Mucosa of rectum (tissue), 2 donors: ENCODE measurements around the gene RGS17.
"Not testable (repeated sequence)": the region's sequence is repeated elsewhere in the genome, so short reads cannot be mapped to it uniquely, and the experiment has no call there.

ENCODE experiments used
- H3K27ac ChIP-seq, 2 donors: one replicate each; pipeline ENCODE4 v1.7.0; 2013; ENCODE audit warnings: inconsistent platforms in 2 of 2, low read depth in 2 of 2, low read length in 2 of 2
- H3K27me3 ChIP-seq, 2 donors: one replicate each; pipeline ENCODE4 v1.7.0; 2013; ENCODE audit warnings: low read length in 2 of 2; ENCODE audit not compliant: control insufficient read depth in 2 of 2, insufficient read depth in 2 of 2
- H3K36me3 ChIP-seq, 2 donors: one replicate each; pipeline ENCODE4 v1.7.0; 2013; ENCODE audit warnings: low read length in 2 of 2; ENCODE audit not compliant: control insufficient read depth in 2 of 2, insufficient read depth in 2 of 2
- H3K4me1 ChIP-seq, 2 donors: one replicate each; pipeline ENCODE4 v1.7.0; 2013; ENCODE audit warnings: low read length in 2 of 2, mild to moderate bottlenecking in 1 of 2; ENCODE audit not compliant: control insufficient read depth in 2 of 2, insufficient read depth in 2 of 2
- H3K4me3 ChIP-seq, 2 donors: one replicate each; pipeline ENCODE4 v1.7.0; 2013; ENCODE audit warnings: low read length in 2 of 2
- H3K9ac ChIP-seq, 2 donors: one replicate each; pipeline ENCODE4 v1.7.0; 2013; ENCODE audit warnings: low read length in 2 of 2, low read depth in 1 of 2, mild to moderate bottlenecking in 1 of 2
- H3K9me3 ChIP-seq, 2 donors: one replicate each; pipeline ENCODE4 v1.7.0; 2013; ENCODE audit warnings: low read length in 2 of 2; ENCODE audit not compliant: control insufficient read depth in 2 of 2
- donor health status: healthy.
- donor health status: Normal muscosa, but diverticular disease.

Gene RGS17

DNA sequence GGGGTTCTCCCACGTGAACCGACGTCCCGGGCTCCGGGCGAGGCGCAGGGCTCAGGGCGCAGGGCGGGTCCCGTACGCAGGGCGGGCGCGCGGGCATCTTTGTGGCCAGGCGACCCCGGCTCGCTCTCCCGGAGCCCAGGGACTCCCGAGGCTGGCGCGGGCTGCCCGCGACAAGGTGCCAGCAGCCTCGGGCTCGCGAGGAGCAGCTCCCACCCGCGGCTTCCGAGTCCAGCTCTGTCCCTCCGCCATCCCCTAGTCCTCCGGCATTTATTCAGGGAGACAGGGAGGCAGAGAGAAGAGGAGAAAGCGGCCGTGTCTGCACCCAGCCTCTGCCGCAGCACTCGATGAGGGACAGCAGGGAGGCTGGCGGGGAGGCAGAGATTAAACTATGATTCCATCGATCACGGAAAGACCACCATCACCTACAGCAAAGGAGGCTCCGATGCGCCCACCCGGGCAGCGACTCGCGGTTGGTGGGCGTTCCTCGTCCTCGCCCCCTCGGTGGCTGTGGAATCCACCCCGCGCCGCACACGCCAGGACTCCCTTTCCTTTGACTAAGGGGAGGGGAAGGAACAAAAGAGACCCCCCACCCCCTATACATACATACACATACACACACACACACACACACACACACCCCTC, 1.1 kb downstream of the RGS17 start:
- H3K9me3 ChIP-seq = no peaks in the 10 kb centered on the region
- H3K36me3 ChIP-seq = no peaks in the 10 kb centered on the region
- H3K4me1 ChIP-seq = peaks cover 0 to 13% of the 10 kb centered on the region in 2 donors
- no peak overlapping the region for H3K27ac ChIP-seq
- peaks cover 30 to 31% of the 10 kb centered on the region in 2 donors for H3K27me3 ChIP-seq
- H3K9ac ChIP-seq = peak overlapping the region in 1 of 2 donors; percentile 36
- peak overlapping the region; percentile 38 to 63 for H3K4me3 ChIP-seq

DNA sequence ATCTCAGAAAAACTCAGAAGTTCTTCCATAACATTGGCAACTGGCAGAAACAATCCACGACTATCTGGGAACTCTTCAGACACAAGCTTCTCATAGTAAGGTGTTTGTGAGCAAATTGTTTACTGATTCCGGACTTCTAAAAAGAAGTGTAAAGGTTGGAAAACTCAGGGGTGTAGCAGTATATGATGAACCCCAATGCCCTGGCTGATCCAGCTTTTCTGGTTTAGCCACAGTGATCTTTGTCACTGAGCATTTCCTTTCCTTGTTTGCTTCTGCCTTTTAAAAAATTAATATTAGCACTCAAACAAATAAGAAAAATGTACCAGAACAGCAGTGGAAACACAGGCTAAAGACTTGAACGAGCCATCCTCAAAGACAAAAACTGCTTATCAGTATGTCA, 4.9 kb downstream of the RGS17 start:
- no peak overlapping the region for H3K27ac ChIP-seq
- H3K36me3 ChIP-seq = no peaks in the 10 kb centered on the region
- H3K4me1 ChIP-seq = peaks cover 3 to 14% of the 10 kb centered on the region in 2 donors
- no peak overlapping the region for H3K4me3 ChIP-seq
- no peak overlapping the region for H3K9ac ChIP-seq
- no peaks in the 10 kb centered on the region for H3K9me3 ChIP-seq
- H3K27me3 ChIP-seq = peaks cover 30 to 31% of the 10 kb centered on the region in 2 donors

DNA sequence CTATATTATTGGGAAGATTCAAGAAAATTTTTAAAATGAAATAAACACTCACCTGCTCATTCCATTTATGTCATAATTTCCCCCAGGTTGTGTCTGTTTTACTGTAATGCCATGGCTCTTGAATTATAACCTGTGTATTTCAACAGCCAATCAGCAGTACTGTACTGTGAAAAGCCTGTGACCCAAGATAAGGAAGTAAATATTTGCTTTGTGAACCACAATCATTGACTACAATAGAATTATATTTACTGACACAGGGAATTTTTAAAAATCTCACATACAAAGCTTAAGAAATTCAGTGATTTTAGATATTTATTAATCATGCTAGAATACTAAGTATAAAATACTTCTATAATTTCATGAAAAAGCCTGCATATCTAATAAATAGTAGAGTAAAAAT, 6.0 kb downstream of the RGS17 start:
- no peaks in the 10 kb centered on the region for H3K36me3 ChIP-seq
- no peak overlapping the region for H3K27ac ChIP-seq
- H3K4me3 ChIP-seq = no peak overlapping the region
- peaks cover 3 to 9% of the 10 kb centered on the region in 2 donors for H3K4me1 ChIP-seq
- no peaks in the 10 kb centered on the region for H3K9me3 ChIP-seq
- H3K27me3 ChIP-seq = peaks cover 24 to 26% of the 10 kb centered on the region in 2 donors
- H3K9ac ChIP-seq = no peak overlapping the region

DNA sequence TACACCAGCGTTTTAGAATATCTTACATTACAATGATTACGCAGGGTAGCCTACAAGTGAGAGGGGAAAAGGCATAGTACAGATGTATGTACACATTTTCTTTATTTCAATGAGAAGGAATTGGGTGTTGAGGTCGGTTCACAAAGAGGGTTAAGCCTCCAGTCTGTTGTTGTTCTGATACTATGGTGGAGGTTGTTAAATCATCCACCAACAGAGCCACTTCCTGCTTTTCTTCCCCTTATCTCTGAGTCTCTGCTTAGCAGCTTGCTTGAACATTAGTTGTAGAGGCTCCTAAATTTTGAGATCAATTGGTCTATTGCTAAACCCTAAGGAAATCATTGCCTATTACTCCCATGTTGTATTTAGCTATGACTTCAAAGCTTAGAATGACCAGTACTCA, 7.3 kb downstream of the RGS17 start:
- no peak overlapping the region for H3K4me3 ChIP-seq
- no peak overlapping the region for H3K27ac ChIP-seq

GRCh38 chr6:153121311-153121710, 9.8 kb downstream of the RGS17 start:
- Histone ChIP-seq H3K27me3 (no peaks in the 10 kb centered on the region), H3K9ac (no peak overlapping the region), H3K27ac (no peak overlapping the region), H3K4me3 (no peak overlapping the region), H3K36me3 (no peaks in the 10 kb centered on the region), H3K4me1 (peaks cover 3 to 4% of the 10 kb centered on the region in 2 donors), H3K9me3 (no peaks in the 10 kb centered on the region)

More for the DNA sequence above, 7.3 kb downstream of the RGS17 start:
- peaks cover 12 to 16% of the 10 kb centered on the region in 2 donors for H3K27me3 ChIP-seq
- H3K4me1 ChIP-seq = peaks cover 3 to 4% of the 10 kb centered on the region in 2 donors
- H3K36me3 ChIP-seq = no peaks in the 10 kb centered on the region
- no peaks in the 10 kb centered on the region for H3K9me3 ChIP-seq
- no peak overlapping the region for H3K9ac ChIP-seq

- Histone ChIP-seq H3K27me3 (no peaks in the 10 kb centered on the region), H3K9me3 (no peaks in the 10 kb centered on the region), H3K4me3 (no peak overlapping the region), H3K4me1 (no peaks in the 10 kb centered on the region), H3K36me3 (no peaks in the 10 kb centered on the region), H3K27ac (no peak overlapping the region), H3K9ac (no peak overlapping the region)
Observed at GRCh38 chr6:153117986-153118879, 12.8 kb downstream of the RGS17 start.

DNA sequence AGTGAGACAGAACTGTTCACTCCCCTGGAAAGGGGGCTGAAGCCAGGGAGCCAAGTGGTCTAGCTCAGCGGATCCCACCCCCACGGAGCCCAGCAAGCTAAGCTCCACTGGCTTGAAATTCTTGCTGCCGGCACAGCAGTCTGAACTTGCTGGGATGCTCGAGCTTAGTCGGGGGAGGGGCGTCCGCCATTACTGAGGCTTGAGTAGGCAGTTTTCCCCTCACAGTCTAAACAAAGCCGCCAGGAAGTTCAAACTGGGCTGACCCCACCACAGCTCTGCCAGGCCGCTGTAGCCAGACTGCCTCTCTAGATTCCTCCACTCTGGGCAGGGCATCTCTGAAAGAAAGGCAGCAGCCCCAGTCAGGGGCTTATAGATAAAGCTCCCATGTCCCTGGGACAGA, 20.0 kb downstream of the RGS17 start:
- H3K27ac ChIP-seq, H3K4me1 ChIP-seq, H3K27me3 ChIP-seq, H3K4me3 ChIP-seq, H3K9ac ChIP-seq, H3K9me3 ChIP-seq, H3K36me3 ChIP-seq: not testable (repeated sequence)

GRCh38 chr6:153110612-153111011, 20.5 kb downstream of the RGS17 start:
- not testable (repeated sequence) for H3K36me3 ChIP-seq, H3K27me3 ChIP-seq, H3K9me3 ChIP-seq, H3K27ac ChIP-seq, H3K9ac ChIP-seq, H3K4me3 ChIP-seq, H3K4me1 ChIP-seq

- H3K4me3 ChIP-seq = no peak overlapping the region
- no peak overlapping the region for H3K27ac ChIP-seq
- no peaks in the 10 kb centered on the region for H3K9me3 ChIP-seq
- H3K36me3 ChIP-seq = no peaks in the 10 kb centered on the region
- H3K4me1 ChIP-seq = no peaks in the 10 kb centered on the region
- H3K27me3 ChIP-seq = no peaks in the 10 kb centered on the region
- H3K9ac ChIP-seq = no peak overlapping the region
Observed at GRCh38 chr6:153108315-153108714, 22.8 kb downstream of the RGS17 start.

DNA sequence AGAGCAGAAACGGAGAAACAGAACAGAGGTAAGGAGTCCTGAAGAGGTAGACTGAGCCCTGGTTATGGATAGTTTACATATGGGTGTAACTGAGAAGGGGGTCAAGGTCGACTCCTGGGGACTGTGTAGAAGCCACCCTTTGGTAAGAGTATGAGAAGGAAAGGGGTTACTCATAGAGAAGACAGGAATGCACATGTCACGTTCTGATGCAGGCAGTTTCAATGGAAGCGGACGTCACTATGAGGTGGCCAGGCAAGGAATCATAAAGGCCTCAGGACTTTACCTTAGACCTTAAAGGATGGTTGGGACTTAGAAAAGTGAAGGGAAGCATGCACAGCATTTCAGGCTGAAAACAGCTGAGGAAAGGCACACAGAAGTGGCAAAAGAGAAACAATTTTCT, 25.1 kb downstream of the RGS17 start:
- Histone ChIP-seq H3K36me3 (no peaks in the 10 kb centered on the region), H3K27ac (no peak overlapping the region), H3K9me3 (no peaks in the 10 kb centered on the region), H3K4me1 (no peaks in the 10 kb centered on the region), H3K4me3 (no peak overlapping the region), H3K27me3 (no peaks in the 10 kb centered on the region), H3K9ac (no peak overlapping the region)
